Tibial artery (tissue), 4 donors: ENCODE results near the gene ZBTB17.

Experiments
- DNase-seq, 2 donors: peaks; one replicate each; pipeline ENCODE4 v3.0.0-alpha.2; 2019
- H3K27ac ChIP-seq, 2 donors: fragments of 200-600 bp; sonication (generic) in 1 of 2; 1 replicate in 1 of 2; 2 replicates in 1 of 2; pipeline ENCODE4 v1.5.1; 2018 to 2019; ENCODE audit warnings: mild to moderate bottlenecking in 1 of 2
- H3K27me3 ChIP-seq, 2 donors: fragments of 200-600 bp; sonication (generic) in 1 of 2; one replicate each; pipeline versions ENCODE4 v1.5.1 to v1.6.0; 2016 to 2019
- H3K36me3 ChIP-seq, 3 donors: fragments of 200-600 bp; sonication (generic) in 2 of 3; one replicate each; pipeline ENCODE4 v1.5.1; 2016 to 2019; ENCODE audit warnings: mild to moderate bottlenecking in 2 of 3
- H3K4me1 ChIP-seq, 4 donors: fragments of 200-600 bp; sonication (generic) in 2 of 4; 1 replicate in 3 of 4; 2 replicates in 1 of 4; pipeline ENCODE4 v1.5.1; 2016 to 2019
- H3K4me3 ChIP-seq, 2 donors: fragments of 200-600 bp; sonication (generic) in 1 of 2; 1 replicate in 1 of 2; 2 replicates in 1 of 2; pipeline ENCODE4 v1.5.1; 2018 to 2019; ENCODE audit warnings: mild to moderate bottlenecking in 2 of 2
- H3K9me3 ChIP-seq, 3 donors: fragments of 200-600 bp; sonication (generic) in 1 of 3; one replicate each; pipeline ENCODE4 v1.5.1; 2016 to 2019
- intact Hi-C: fragments of 100-400 bp; cut with DNase I; formaldehyde crosslinking; loops from one replicate; pipeline ENCODE4 v1.15.0; 2023; ENCODE audit warnings: low total_unique reads
- TF ChIP-seq, protein P1 (sequence below), 2 experiments: fragments of 200-600 bp in 1 of 2; fragments of 450-650 bp in 1 of 2; IDR thresholded peaks; one replicate each; pipeline ENCODE4 v1.5.1; 2017 to 2019; ENCODE audit warnings: antibody characterized with exemption in 2 of 2, mild to moderate bottlenecking in 1 of 2, moderate library complexity in 1 of 2

ZBTB17 gene

DNA sequence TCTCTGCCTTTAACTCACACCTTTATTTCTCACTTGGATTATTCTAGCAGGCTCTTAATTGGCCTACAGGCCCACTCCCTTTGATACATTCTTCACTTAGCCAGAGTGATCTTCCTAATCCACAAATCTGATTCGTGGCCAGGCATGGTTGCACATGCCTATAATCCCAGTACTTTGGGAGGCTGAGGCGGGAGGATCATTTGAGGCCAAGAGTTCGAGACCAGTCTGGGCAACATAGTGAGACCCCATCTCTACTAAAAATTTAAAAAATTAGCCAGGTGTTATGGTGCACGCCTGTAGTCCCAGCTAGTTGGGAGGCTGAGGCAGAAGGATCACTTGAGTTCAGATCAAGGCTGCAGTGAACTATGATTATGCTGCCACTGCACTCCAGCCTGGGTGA lies 2.1 kb downstream of the ZBTB17 start:
- no peak for DNase-seq
- no peak overlapping the region for H3K27ac ChIP-seq
- TF ChIP-seq, protein P1, sequence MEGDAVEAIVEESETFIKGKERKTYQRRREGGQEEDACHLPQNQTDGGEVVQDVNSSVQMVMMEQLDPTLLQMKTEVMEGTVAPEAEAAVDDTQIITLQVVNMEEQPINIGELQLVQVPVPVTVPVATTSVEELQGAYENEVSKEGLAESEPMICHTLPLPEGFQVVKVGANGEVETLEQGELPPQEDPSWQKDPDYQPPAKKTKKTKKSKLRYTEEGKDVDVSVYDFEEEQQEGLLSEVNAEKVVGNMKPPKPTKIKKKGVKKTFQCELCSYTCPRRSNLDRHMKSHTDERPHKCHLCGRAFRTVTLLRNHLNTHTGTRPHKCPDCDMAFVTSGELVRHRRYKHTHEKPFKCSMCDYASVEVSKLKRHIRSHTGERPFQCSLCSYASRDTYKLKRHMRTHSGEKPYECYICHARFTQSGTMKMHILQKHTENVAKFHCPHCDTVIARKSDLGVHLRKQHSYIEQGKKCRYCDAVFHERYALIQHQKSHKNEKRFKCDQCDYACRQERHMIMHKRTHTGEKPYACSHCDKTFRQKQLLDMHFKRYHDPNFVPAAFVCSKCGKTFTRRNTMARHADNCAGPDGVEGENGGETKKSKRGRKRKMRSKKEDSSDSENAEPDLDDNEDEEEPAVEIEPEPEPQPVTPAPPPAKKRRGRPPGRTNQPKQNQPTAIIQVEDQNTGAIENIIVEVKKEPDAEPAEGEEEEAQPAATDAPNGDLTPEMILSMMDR (IDR thresholded peaks at IDR 0.05) = no peak
- peaks cover 15 to 34% (median 26%) of the 10 kb centered on the region in 3 donors for H3K36me3 ChIP-seq
- no peak overlapping the region for H3K4me3 ChIP-seq
- peaks cover 0 to 29% (median 17%) of the 10 kb centered on the region in 4 donors for H3K4me1 ChIP-seq
- no peaks in the 10 kb centered on the region for H3K9me3 ChIP-seq
- no peaks in the 10 kb centered on the region for H3K27me3 ChIP-seq
- intact Hi-C loops = no loop called here

DNA sequence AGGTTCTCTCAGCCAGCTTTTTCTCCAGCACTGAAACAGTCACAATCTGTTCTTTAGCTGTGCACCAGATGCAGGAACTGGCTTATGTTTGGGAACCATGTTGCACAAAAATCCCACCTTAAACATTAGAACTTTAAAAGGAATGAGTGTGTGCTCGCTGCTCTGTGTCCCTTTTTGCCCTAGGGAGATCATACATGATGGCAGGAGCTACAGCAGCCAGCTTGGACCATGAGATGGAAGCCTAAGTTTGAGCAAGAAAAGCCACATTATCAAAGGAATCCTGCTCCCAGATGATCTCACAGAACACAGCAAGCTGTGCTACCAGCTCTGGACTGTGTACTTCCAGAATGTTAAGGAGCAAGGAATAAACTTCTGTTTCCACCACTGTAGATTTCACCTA lies 3.5 kb downstream of the ZBTB17 start:
- H3K27ac ChIP-seq = no peak overlapping the region
- no peak overlapping the region for H3K4me3 ChIP-seq
- no peak for DNase-seq
- TF ChIP-seq, protein P1 (IDR thresholded peaks at IDR 0.05) = no peak
- no peaks in the 10 kb centered on the region for H3K9me3 ChIP-seq
- no peaks in the 10 kb centered on the region for H3K27me3 ChIP-seq
- intact Hi-C loops = no loop called here
- H3K36me3 ChIP-seq = peaks cover 15 to 44% (median 29%) of the 10 kb centered on the region in 3 donors
- peaks cover 0 to 29% (median 17%) of the 10 kb centered on the region in 4 donors for H3K4me1 ChIP-seq

DNA sequence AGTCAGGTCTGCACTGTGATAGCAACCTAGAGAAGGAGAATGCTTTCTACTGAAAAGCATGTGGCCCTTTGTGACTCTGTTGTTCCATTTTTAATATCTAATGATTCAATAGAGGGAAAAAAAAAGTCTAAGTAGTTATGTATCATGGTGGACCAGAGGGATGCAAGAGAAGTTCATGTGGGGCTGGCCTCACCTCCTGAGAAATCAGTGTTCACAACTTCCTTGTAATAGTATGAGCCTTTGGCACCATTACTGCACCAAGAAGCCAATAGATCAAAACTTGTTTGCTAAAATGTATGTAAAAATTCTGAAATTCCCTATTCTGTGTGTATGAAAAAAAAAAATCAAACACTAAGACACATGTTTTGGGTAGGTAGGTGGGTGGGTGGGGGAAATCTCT lies 5.0 kb downstream of the ZBTB17 start:
- Histone ChIP-seq H3K27me3 (no peaks in the 10 kb centered on the region), H3K4me3 (no peak overlapping the region), H3K27ac (no peak overlapping the region), H3K4me1 (peaks cover 0 to 32% (median 25%) of the 10 kb centered on the region in 4 donors), H3K9me3 (no peaks in the 10 kb centered on the region), H3K36me3 (peaks cover 15 to 44% (median 29%) of the 10 kb centered on the region in 3 donors)
- DNase-seq = no peak
- intact Hi-C loops = no loop called here
- TF ChIP-seq, protein P1 (IDR thresholded peaks at IDR 0.05) = no peak

DNA sequence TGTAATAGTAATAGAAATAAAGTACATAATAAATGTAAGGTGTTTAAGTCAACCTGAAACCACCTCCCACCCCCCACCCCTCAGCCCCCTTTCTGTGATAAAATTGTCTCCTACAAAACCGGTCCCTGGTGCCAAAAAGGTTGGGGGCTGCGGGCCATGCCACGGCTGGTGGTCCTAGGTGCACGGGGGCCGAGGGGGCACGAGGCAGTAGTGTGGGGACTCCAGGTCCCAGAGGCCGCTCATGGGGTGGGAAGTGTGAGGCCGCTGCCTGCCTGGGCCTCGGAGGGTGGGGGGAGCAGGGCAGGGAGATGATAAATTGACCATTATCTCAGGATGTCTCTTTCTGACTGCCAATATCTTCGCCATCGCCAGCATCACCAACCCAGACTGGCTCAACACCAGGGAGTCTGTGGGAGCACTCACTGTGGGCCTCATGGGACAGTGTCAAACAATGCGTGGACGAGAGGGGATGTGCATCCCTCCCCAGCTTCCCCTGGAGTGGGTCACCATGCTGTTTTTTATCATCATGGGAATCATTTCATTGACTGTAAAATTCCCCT lies 6.5 kb downstream of the ZBTB17 start:
- TF ChIP-seq, protein P1 (IDR thresholded peaks at IDR 0.05) = no peak
- Histone ChIP-seq H3K9me3 (no peaks in the 10 kb centered on the region), H3K4me3 (no peak overlapping the region), H3K36me3 (peaks cover 15 to 44% (median 29%) of the 10 kb centered on the region in 3 donors), H3K4me1 (peaks cover 0 to 39% (median 22%) of the 10 kb centered on the region in 4 donors), H3K27ac (no peak overlapping the region), H3K27me3 (no peaks in the 10 kb centered on the region)
- DNase-seq = no peak
- intact Hi-C loops = no loop called here

DNA sequence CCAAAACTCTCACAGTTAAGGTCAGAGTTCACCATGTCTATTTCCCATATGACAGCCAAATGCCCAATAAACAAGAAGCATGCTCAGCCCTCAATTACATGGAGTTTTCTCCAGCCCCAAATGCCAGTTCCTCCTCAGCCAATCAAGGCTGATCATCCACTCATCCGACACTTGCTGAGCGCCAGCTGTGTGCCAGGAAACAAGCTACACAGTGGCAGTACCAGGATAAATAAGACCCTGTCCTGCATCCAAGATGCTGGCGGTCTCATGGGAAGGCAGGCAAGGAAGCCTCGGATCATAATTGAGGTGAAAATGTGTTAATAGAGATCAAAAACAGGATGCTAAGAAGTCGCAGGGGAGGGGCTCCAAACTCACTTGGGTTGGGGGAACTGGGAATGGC lies 7.7 kb downstream of the ZBTB17 start:
- peaks cover 15 to 43% (median 29%) of the 10 kb centered on the region in 3 donors for H3K36me3 ChIP-seq
- no peak for DNase-seq
- H3K27ac ChIP-seq = no peak overlapping the region
- peaks cover 0 to 40% (median 21%) of the 10 kb centered on the region in 4 donors for H3K4me1 ChIP-seq
- H3K27me3 ChIP-seq = no peaks in the 10 kb centered on the region
- TF ChIP-seq, protein P1 (IDR thresholded peaks at IDR 0.05) = no peak
- no peaks in the 10 kb centered on the region for H3K9me3 ChIP-seq
- intact Hi-C loops = no loop called here
- no peak overlapping the region for H3K4me3 ChIP-seq
